Stomach (tissue), 9 donors: ENCODE data around the gene TMEM191C. TPM values are rescaled to one million over a fixed set of nuclear protein-coding genes. Genes with fewer than 3 reads are reported as not detected.
A peak's percentile ranks its signal among the peaks of the same experiment; 100 is the strongest.

Source experiments
- DNase-seq, 2 donors: peaks; one replicate each; pipeline versions ENCODE4 v3.0.0 to v3.0.0-alpha.2; 2013 to 2019
- H3K27ac ChIP-seq, 5 donors: fragments of 200-600 bp in 4 of 5; sonication (generic) in 4 of 5; one replicate each; pipeline ENCODE4 v1.5.1; 2013 to 2019; ENCODE audit warnings: mild to moderate bottlenecking in 1 of 5, moderate library complexity in 1 of 5
- H3K27me3 ChIP-seq, 3 donors: fragments of 200-600 bp; sonication (generic); one replicate each; pipeline ENCODE4 v1.5.1; 2017 to 2019; ENCODE audit warnings: mixed run types in 1 of 3
- H3K36me3 ChIP-seq, 4 donors: fragments of 200-600 bp; sonication (generic); 1 replicate in 3 of 4; 2 replicates in 1 of 4; pipeline ENCODE4 v1.5.1; 2016 to 2019
- H3K4me1 ChIP-seq, 4 donors: fragments of 200-600 bp; sonication (generic); one replicate each; pipeline ENCODE4 v1.5.1; 2016 to 2019
- H3K4me3 ChIP-seq, 4 donors: fragments of 200-600 bp; sonication (generic) in 3 of 4; one replicate each; pipeline ENCODE4 v1.5.1; 2016 to 2019; ENCODE audit warnings: mild to moderate bottlenecking in 1 of 4
- H3K9me3 ChIP-seq, 4 donors: fragments of 200-600 bp; sonication (generic); one replicate each; pipeline ENCODE4 v1.5.1; 2016 to 2019
- CTCF ChIP-seq, 7 experiments: fragments of 450-650 bp in 4 of 7; fragments of 200-600 bp in 3 of 7; sonication (generic) in 3 of 7; IDR thresholded peaks; one replicate each; pipeline ENCODE4 v1.5.1; 2016 to 2019; ENCODE audit warnings: antibody characterized with exemption in 7 of 7, control low read depth in 2 of 7, mild to moderate bottlenecking in 1 of 7
- EP300 ChIP-seq: sonication (generic); formaldehyde crosslinking; IDR thresholded peaks from one replicate; pipeline ENCODE4 v1.6.1; 2017; ENCODE audit warnings: antibody characterized with exemption
- POLR2A ChIP-seq, 4 donors: fragments of 450-650 bp; IDR thresholded peaks; one replicate each; pipeline ENCODE4 v1.6.1; 2016; ENCODE audit warnings: antibody characterized with exemption in 4 of 4, control low read depth in 2 of 4, mild to moderate bottlenecking in 1 of 4, moderate library complexity in 1 of 4
- POLR2AphosphoS5 ChIP-seq, 3 donors: sonication (generic); formaldehyde crosslinking; IDR thresholded peaks; one replicate each; pipeline ENCODE4 v1.6.1; 2016; ENCODE audit warnings: antibody characterized with exemption in 3 of 3
- WGBS, 5 donors: extraction: QIAGEN DNeasy Blood & Tissue Kit in 3 of 5; methylation state at CpG; one replicate each; pipeline versions ENCODE4 v1.1.5 to v1.1.7; 2013 to 2018; 5-methylcytosine and 5-hydroxymethylcytosine counted together
- intact Hi-C: fragments of 100-400 bp; cut with DNase I; formaldehyde crosslinking; loops from one replicate; pipeline ENCODE4 v1.15.1; 2023; ENCODE audit warnings: low total_unique reads
- polyA plus RNA-seq, 3 donors: library from polyadenylated mRNA; stranded (reverse); fragments of 200-250 nt; gene quantifications; one replicate each; pipeline ENCODE4 v1.2.3, GENCODE V29; 2013
- total RNA-seq, 5 donors: library from RNA; depleted of rRNA; stranded (reverse); fragments of >200 nt; gene quantifications; one replicate each; pipeline versions ENCODE4 v1.1.0 to v1.2.3, GENCODE V29; 2014 to 2016
- donor health status: healthy with polysubstance abuse.
- donor health status: Bipolar disorder and iron deficiency.
- donor health status: healthy.

TMEM191C gene
- total and polyA plus RNA-seq, 8 donors, result 0.73 to 69.2 (median 3.2) TPM; not detected in 2

- 92 to 94% (median 93%) methylated on average over 30 to 33 of the region's 33 CpGs for WGBS, 5 donors
- TF ChIP-seq EP300 (no peak), CTCF (IDR thresholded peaks at IDR 0.05) (no peak), POLR2A (IDR thresholded peaks at IDR 0.05) (no peak)
Observed at GRCh38 chr22:21446827-21447690, 20.1 kb upstream of the TMEM191C start.

GRCh38 chr22:21447694-21448402 lies 19.3 kb upstream of the TMEM191C start:
- no peak for TF ChIP-seq POLR2A (IDR thresholded peaks at IDR 0.05)
- no peak for TF ChIP-seq EP300
- no peak for TF ChIP-seq POLR2AphosphoS5 (IDR thresholded peaks at IDR 0.05)
- TF ChIP-seq CTCF (IDR thresholded peaks at IDR 0.05), result no peak
- no peak overlapping the region for H3K4me3 ChIP-seq
- intact Hi-C loops, result no loop called here
- H3K27me3 ChIP-seq, result no peaks in the 10 kb centered on the region
- H3K4me1 ChIP-seq, result peaks cover 5 to 17% (median 16%) of the 10 kb centered on the region in 4 donors
- 84 to 88% (median 88%) methylated on average over 18 to 22 of the region's 22 CpGs for WGBS, 5 donors
- peak; percentile 11 to 21 for DNase-seq
- H3K36me3 ChIP-seq, result peaks cover 23 to 51% (median 40%) of the 10 kb centered on the region in 4 donors
- H3K9me3 ChIP-seq, result no peaks in the 10 kb centered on the region
- H3K27ac ChIP-seq, result no peak overlapping the region

More at GRCh38 chr22:21446827-21447690, 20.1 kb upstream of the TMEM191C start:
- no peak overlapping the region for H3K4me3 ChIP-seq
- H3K27me3 ChIP-seq, result no peaks in the 10 kb centered on the region
- peaks cover 23 to 51% (median 40%) of the 10 kb centered on the region in 4 donors for H3K36me3 ChIP-seq
- H3K4me1 ChIP-seq, result peaks cover 5 to 19% (median 18%) of the 10 kb centered on the region in 4 donors
- H3K9me3 ChIP-seq, result no peaks in the 10 kb centered on the region
- H3K27ac ChIP-seq, result no peak overlapping the region
- peak in 1 of 2 donors; percentile 16 for DNase-seq
- intact Hi-C loops, result no loop called here

GRCh38 chr22:21448627-21449416 lies 18.4 kb upstream of the TMEM191C start:
- intact Hi-C loops, result no loop called here
- peaks cover 19 to 48% (median 37%) of the 10 kb centered on the region in 4 donors for H3K36me3 ChIP-seq
- WGBS, 5 donors, result 84 to 90% (median 88%) methylated on average over 18 to 23 of the region's 23 CpGs
- H3K4me3 ChIP-seq, result no peak overlapping the region
- peaks cover 0 to 8% (median 7%) of the 10 kb centered on the region in 4 donors for H3K4me1 ChIP-seq
- TF ChIP-seq CTCF (IDR thresholded peaks at IDR 0.05), result no peak
- no peak for TF ChIP-seq POLR2AphosphoS5 (IDR thresholded peaks at IDR 0.05)
- no peak for TF ChIP-seq POLR2A (IDR thresholded peaks at IDR 0.05)
- no peak for TF ChIP-seq EP300
- H3K27me3 ChIP-seq, result no peaks in the 10 kb centered on the region
- no peak overlapping the region for H3K27ac ChIP-seq
- H3K9me3 ChIP-seq, result no peaks in the 10 kb centered on the region
- peak; percentile 7 to 22 for DNase-seq
